MM.1S (cell line): Measurements from ENCODE around the gene GAB2.

ENCODE experiments used
- CTCF ChIP-seq: fragments of 300-600 bp; sonication (generic); IDR thresholded peaks from 2 replicates; pipeline ENCODE4 v1.5.1; 2016; ENCODE audit warnings: antibody characterized with exemption, low read length, mixed read lengths
- EZH2 ChIP-seq: fragments of 300-600 bp; sonication (generic); optimal IDR thresholded peaks from 2 replicates; pipeline ENCODE3; 2017; ENCODE audit warnings: low read depth, mild to moderate bottlenecking, antibody characterized with exemption, low read length, mixed read lengths

GRCh38 chr11:78381865-78382264 is 35.8 kb downstream of the GAB2 start:
- no peak for TF ChIP-seq EZH2
- TF ChIP-seq CTCF = no peak
